Gastroesophageal sphincter (tissue), 4 donors: Measurements from ENCODE around the gene ALOXE3. TPM values are rescaled to one million over a fixed set of nuclear protein-coding genes. Genes with fewer than 3 reads are reported as not detected.

Experiments used
- ATAC-seq: fragments of 150-250 bp; one replicate; pipeline ENCODE4 v1.9.1; 2016; ENCODE audit warnings: mild to moderate bottlenecking, moderate library complexity
- H3K27ac ChIP-seq, 4 donors: fragments of 200-600 bp; sonication (generic) in 3 of 4; 1 replicate in 3 of 4; 2 replicates in 1 of 4; pipeline ENCODE4 v1.5.1; 2016 to 2019
- H3K27me3 ChIP-seq: fragments of 200-600 bp; sonication (generic); one replicate; pipeline ENCODE4 v1.5.1; 2019
- H3K36me3 ChIP-seq, 2 donors: fragments of 200-600 bp; sonication (generic); one replicate each; pipeline ENCODE4 v1.5.1; 2019; ENCODE audit warnings: control low read depth in 1 of 2
- H3K4me1 ChIP-seq, 3 donors: fragments of 200-600 bp; sonication (generic); 1 replicate in 2 of 3; 2 replicates in 1 of 3; pipeline ENCODE4 v1.5.1; 2016 to 2019; ENCODE audit warnings: control low read depth in 2 of 3
- H3K4me3 ChIP-seq, 2 donors: fragments of 200-600 bp; sonication (generic); one replicate each; pipeline ENCODE4 v1.5.1; 2019; ENCODE audit warnings: mild to moderate bottlenecking in 1 of 2, moderate library complexity in 1 of 2
- H3K9me3 ChIP-seq, 3 donors: fragments of 200-600 bp; sonication (generic); one replicate each; pipeline ENCODE4 v1.5.1; 2017 to 2019; ENCODE audit warnings: control low read depth in 2 of 3
- EP300 ChIP-seq: sonication (generic); formaldehyde crosslinking; IDR thresholded peaks from one replicate; pipeline ENCODE4 v1.6.1; 2017; ENCODE audit warnings: antibody characterized with exemption, mild to moderate bottlenecking
- POLR2A ChIP-seq, 2 donors: fragments of 450-650 bp; IDR thresholded peaks; one replicate each; pipeline ENCODE4 v1.6.1; 2017; ENCODE audit warnings: antibody characterized with exemption in 2 of 2, mild to moderate bottlenecking in 2 of 2, moderate library complexity in 1 of 2
- POLR2AphosphoS5 ChIP-seq: sonication (generic); formaldehyde crosslinking; IDR thresholded peaks from one replicate; pipeline ENCODE4 v1.6.1; 2017; ENCODE audit warnings: antibody characterized with exemption
- WGBS, 2 donors: methylation state at CpG; one replicate each; pipeline ENCODE4 v1.1.5; 2018; ENCODE audit warnings: low coverage in 1 of 2; 5-methylcytosine and 5-hydroxymethylcytosine counted together
- total RNA-seq, 4 donors: library from RNA; depleted of rRNA; stranded (reverse); fragments of >200 nt; gene quantifications; one replicate each; pipeline ENCODE4 v1.1.0, GENCODE V29; 2016
- TF ChIP-seq, protein P1 (sequence below), 4 experiments: fragments of 200-600 bp in 2 of 4; fragments of 450-650 bp in 2 of 4; sonication (generic) in 1 of 4; IDR thresholded peaks; one replicate each; pipeline ENCODE4 v1.5.1; 2017 to 2019; ENCODE audit warnings: antibody characterized with exemption in 4 of 4, mild to moderate bottlenecking in 2 of 4, moderate library complexity in 2 of 4

Gene ALOXE3
- total RNA-seq, 4 donors from 2014 or later, result 0.37 TPM; not detected in 3

- 57 to 77% methylated on average over 12 to 17 of the region's 17 CpGs for WGBS, 2 donors
- Histone ChIP-seq H3K27ac (no peak overlapping the region), H3K4me1 (peaks cover 0 to 6% (median 0%) of the 10 kb centered on the region in 3 donors), H3K36me3 (no peaks in the 10 kb centered on the region), H3K27me3 (peaks cover 65% of the 10 kb centered on the region), H3K9me3 (no peaks in the 10 kb centered on the region), H3K4me3 (no peak overlapping the region)
- no peak for TF ChIP-seq POLR2A (IDR thresholded peaks at IDR 0.05)
- TF ChIP-seq EP300, result no peak
- TF ChIP-seq, protein P1, sequence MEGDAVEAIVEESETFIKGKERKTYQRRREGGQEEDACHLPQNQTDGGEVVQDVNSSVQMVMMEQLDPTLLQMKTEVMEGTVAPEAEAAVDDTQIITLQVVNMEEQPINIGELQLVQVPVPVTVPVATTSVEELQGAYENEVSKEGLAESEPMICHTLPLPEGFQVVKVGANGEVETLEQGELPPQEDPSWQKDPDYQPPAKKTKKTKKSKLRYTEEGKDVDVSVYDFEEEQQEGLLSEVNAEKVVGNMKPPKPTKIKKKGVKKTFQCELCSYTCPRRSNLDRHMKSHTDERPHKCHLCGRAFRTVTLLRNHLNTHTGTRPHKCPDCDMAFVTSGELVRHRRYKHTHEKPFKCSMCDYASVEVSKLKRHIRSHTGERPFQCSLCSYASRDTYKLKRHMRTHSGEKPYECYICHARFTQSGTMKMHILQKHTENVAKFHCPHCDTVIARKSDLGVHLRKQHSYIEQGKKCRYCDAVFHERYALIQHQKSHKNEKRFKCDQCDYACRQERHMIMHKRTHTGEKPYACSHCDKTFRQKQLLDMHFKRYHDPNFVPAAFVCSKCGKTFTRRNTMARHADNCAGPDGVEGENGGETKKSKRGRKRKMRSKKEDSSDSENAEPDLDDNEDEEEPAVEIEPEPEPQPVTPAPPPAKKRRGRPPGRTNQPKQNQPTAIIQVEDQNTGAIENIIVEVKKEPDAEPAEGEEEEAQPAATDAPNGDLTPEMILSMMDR (IDR thresholded peaks at IDR 0.05), result no peak
- no peak for TF ChIP-seq POLR2AphosphoS5
- ATAC-seq, result no peak
These were observed 61.2 kb downstream of the ALOXE3 start for GRCh38 chr17:8056976-8057625.

GRCh38 chr17:8056232-8056975, 61.9 kb downstream of the ALOXE3 start:
- no peak overlapping the region for H3K27ac ChIP-seq
- ATAC-seq, result peak; percentile 67
- no peaks in the 10 kb centered on the region for H3K9me3 ChIP-seq

DNA sequence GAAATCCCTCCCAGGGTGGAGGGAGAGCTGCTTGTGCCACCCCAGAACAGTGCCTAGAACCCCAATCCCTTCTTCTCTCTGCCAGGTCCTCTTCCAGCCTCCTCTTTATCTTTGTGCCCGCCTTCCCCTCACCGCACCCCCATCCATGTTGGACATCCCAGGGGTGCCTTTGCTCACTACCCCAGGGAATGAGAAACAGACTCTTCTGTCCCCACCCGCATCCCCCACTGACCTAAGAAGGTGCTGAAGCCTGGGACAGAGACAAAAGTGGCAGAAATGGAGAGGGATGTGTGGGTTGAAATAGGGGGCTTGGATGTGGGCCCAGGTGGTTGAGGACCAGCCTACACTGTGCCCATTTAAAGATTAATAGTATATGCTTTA, 62.5 kb downstream of the ALOXE3 start:
- no peaks in the 10 kb centered on the region for H3K36me3 ChIP-seq
- H3K27ac ChIP-seq, result no peak overlapping the region
- 66% methylated on average over 2 of the region's 3 CpGs; no CpG with 5 or more reads in 1 of the 2 donors for WGBS, 2 donors
- TF ChIP-seq POLR2AphosphoS5, result no peak
- no peak for TF ChIP-seq EP300
- no peak for TF ChIP-seq POLR2A (IDR thresholded peaks at IDR 0.05)
- TF ChIP-seq, protein P1 (IDR thresholded peaks at IDR 0.05), result no peak
- no peaks in the 10 kb centered on the region for H3K9me3 ChIP-seq
- peaks cover 0 to 4% (median 0%) of the 10 kb centered on the region in 3 donors for H3K4me1 ChIP-seq
- peaks cover 52% of the 10 kb centered on the region for H3K27me3 ChIP-seq
- ATAC-seq, result no peak
- no peak overlapping the region for H3K4me3 ChIP-seq

More at GRCh38 chr17:8056232-8056975, 61.9 kb downstream of the ALOXE3 start:
- 57 to 62% methylated on average over 7 to 11 of the region's 14 CpGs for WGBS, 2 donors
- Histone ChIP-seq H3K27me3 (peaks cover 58% of the 10 kb centered on the region), H3K4me1 (peaks cover 0 to 4% (median 0%) of the 10 kb centered on the region in 3 donors), H3K4me3 (no peak overlapping the region), H3K36me3 (no peaks in the 10 kb centered on the region)
- TF ChIP-seq POLR2A (IDR thresholded peaks at IDR 0.05) (no peak), EP300 (no peak), POLR2AphosphoS5 (no peak)
- TF ChIP-seq, protein P1 (IDR thresholded peaks at IDR 0.05), result no peak

DNA sequence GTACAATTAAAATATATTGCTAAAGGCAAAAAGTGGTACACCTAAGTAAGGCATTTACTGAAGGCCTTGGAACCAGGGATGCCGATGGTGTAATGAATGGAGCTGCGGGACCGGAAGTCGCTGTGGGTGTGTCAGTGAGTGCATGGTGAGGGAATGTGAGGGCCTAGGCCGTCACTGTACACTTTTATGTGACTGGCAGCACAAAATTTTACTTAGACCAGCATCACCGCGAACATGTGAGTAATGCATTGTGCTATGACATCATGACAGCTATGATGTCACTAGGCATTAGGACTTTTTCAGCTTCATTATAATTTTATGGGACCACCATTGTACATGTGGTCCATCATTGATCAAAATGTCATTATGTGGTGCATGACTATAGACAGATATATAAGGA, 64.7 kb downstream of the ALOXE3 start:
- TF ChIP-seq POLR2AphosphoS5 (no peak), EP300 (no peak), POLR2A (IDR thresholded peaks at IDR 0.05) (no peak)
- TF ChIP-seq, protein P1 (IDR thresholded peaks at IDR 0.05), result no peak
- no peaks in the 10 kb centered on the region for H3K9me3 ChIP-seq
- no peak overlapping the region for H3K27ac ChIP-seq
- H3K36me3 ChIP-seq, result no peaks in the 10 kb centered on the region
- H3K27me3 ChIP-seq, result peaks cover 35% of the 10 kb centered on the region
- no peak for ATAC-seq
- no peak overlapping the region for H3K4me3 ChIP-seq
- WGBS, 2 donors, result 88 to 90% methylated on average over 7 of the region's 7 CpGs
- H3K4me1 ChIP-seq, result peaks cover 0 to 4% (median 0%) of the 10 kb centered on the region in 3 donors
